CD4-positive, alpha-beta T cell treated with Interleukin-17A for 1 hour (primary cell): ENCODE results near the gene SERPINE1.
"Not testable (repeated sequence)": the region's sequence is repeated elsewhere in the genome, so short reads cannot be mapped to it uniquely, and the experiment has no call there.

Experiments
- DNase-seq: peaks from one replicate; pipeline ENCODE4 v3.0.0-alpha.2; 2020

Gene SERPINE1

GRCh38 chr7:101126651-101127459, at the start of gene SERPINE1:
TSS of gene SERPINE1 (plus strand) at chr7:101127104. CDS start at chr7:101128394, 1,290 bp downstream.
- peak; percentile 64 for DNase-seq

GRCh38 chr7:101077303-101078086, 49.4 kb upstream of the SERPINE1 start:
- peak; percentile 86 for DNase-seq

GRCh38 chr7:101081432-101081831, 45.5 kb upstream of the SERPINE1 start:
- no peak for DNase-seq

- DNase-seq, result no peak
Measured at GRCh38 chr7:101084865-101085161, 42.1 kb upstream of the SERPINE1 start.

GRCh38 chr7:101085162-101085964, 41.5 kb upstream of the SERPINE1 start, which contains the start of gene TRIM56:
TSS of gene TRIM56 (plus strand) at chr7:101085481. CDS start at chr7:101087313, 1,832 bp downstream.
- DNase-seq, result peak; percentile 81

- DNase-seq, result no peak
Measured at GRCh38 chr7:101087334-101088068, 39.4 kb upstream of the SERPINE1 start.

GRCh38 chr7:101088069-101088425, 38.9 kb upstream of the SERPINE1 start:
- DNase-seq, result no peak

GRCh38 chr7:101088858-101089529, 37.9 kb upstream of the SERPINE1 start:
- DNase-seq, result no peak

GRCh38 chr7:101089876-101090275, 37.0 kb upstream of the SERPINE1 start:
- no peak for DNase-seq

GRCh38 chr7:101092266-101092905, 34.5 kb upstream of the SERPINE1 start:
- not testable (repeated sequence) for DNase-seq

- DNase-seq, result no peak
Measured at GRCh38 chr7:101093906-101094305, 33.0 kb upstream of the SERPINE1 start.

GRCh38 chr7:101094376-101094775, 32.5 kb upstream of the SERPINE1 start:
- DNase-seq, result no peak

GRCh38 chr7:101094791-101095375, 32.0 kb upstream of the SERPINE1 start:
- DNase-seq, result peak; percentile 18

GRCh38 chr7:101096331-101096956, 30.5 kb upstream of the SERPINE1 start:
- DNase-seq, result no peak

- DNase-seq, result no peak
Measured at GRCh38 chr7:101096957-101097347, 30.0 kb upstream of the SERPINE1 start.

GRCh38 chr7:101097561-101097960, 29.3 kb upstream of the SERPINE1 start:
- DNase-seq, result no peak

- DNase-seq, result peak; percentile 14
Measured at GRCh38 chr7:101099969-101100781, 26.7 kb upstream of the SERPINE1 start.

GRCh38 chr7:101100858-101101847, 25.8 kb upstream of the SERPINE1 start:
- DNase-seq, result no peak
